Measurements from ENCODE around the gene PHACTR3. TPM values are rescaled to one million over a fixed set of nuclear protein-coding genes. Genes with fewer than 3 reads are reported as not detected.

PHACTR3 gene
- total and polyA plus RNA-seq, 2 donors (not counting 3 experiments of a cell fraction or from before 2014, with no cell fraction given), result not detected

- no peak overlapping the region for H2AFZ ChIP-seq (ENCODE audit: low read depth, low read length)
- FAIRE-seq (no peak), DNase-seq (ENCODE audit: low read depth, low spot score) (no peak)
- no peaks in the 10 kb centered on the region for H3K36me3 ChIP-seq (ENCODE audit: control insufficient read depth in 2 of 2, extremely low read depth in 1 of 2, insufficient read depth in 2 of 2, low read length in 2 of 2)
- intact Hi-C loops (cut with micrococcal nuclease) (no loop called here), dilution Hi-C loops (cut with MboI; ENCODE audit: extremely low pct_ligation_motif_present, low sequenced_read_pairs) (no loop called here)
- no peaks in the 10 kb centered on the region for H4K20me1 ChIP-seq (replicated peaks; ENCODE audit: control insufficient read depth, extremely low read depth, insufficient read depth, low read length)
- POLR2A ChIA-PET, result no interaction called here
- H3K9ac ChIP-seq (replicated peaks; ENCODE audit: extremely low read depth, insufficient read depth, low read length), result no peak overlapping the region
- no peaks in the 10 kb centered on the region for H3K9me1 ChIP-seq (replicated peaks; ENCODE audit: control insufficient read depth, extremely low read depth, insufficient read depth, low read length)
- H3K9me3 ChIP-seq (replicated peaks; ENCODE audit: control insufficient read depth, insufficient read depth, low read length), result no peaks in the 10 kb centered on the region
- H3K79me2 ChIP-seq (ENCODE audit: control insufficient read depth, insufficient read depth, low read length), result no peaks in the 10 kb centered on the region
- no peaks in the 10 kb centered on the region for H3K27me3 ChIP-seq (ENCODE audit: control insufficient read depth in 2 of 2, insufficient read depth in 2 of 2, low read length in 2 of 2)
- no peak overlapping the region for H3K4me3 ChIP-seq (replicated peaks in 1 of 3; ENCODE audit: insufficient read depth in 1 of 3, low read depth in 1 of 3, low read length in 3 of 3)
- H3K4me2 ChIP-seq (ENCODE audit: insufficient read depth, low read length), result no peak overlapping the region
- no peak overlapping the region for H3K27ac ChIP-seq (ENCODE audit: insufficient read depth, low read depth, low read length)
- no peak for TF ChIP-seq FOS (IDR thresholded peaks at IDR 0.05; ENCODE audit: borderline replicate concordance, insufficient read depth, low read length)
- CTCF ChIA-PET, result no interaction called here
- H3K4me1 ChIP-seq (ENCODE audit: control insufficient read depth, extremely low read depth, insufficient read depth, low read length), result no peaks in the 10 kb centered on the region
- no TSS peak for BruUV-seq (replicated peaks)
Observed at GRCh38 chr20:59564943-59565342, 39.4 kb upstream of the PHACTR3 start.

GRCh38 chr20:59565768-59566461 is 38.4 kb upstream of the PHACTR3 start:
- no peaks in the 10 kb centered on the region for H3K9me1 ChIP-seq (replicated peaks; ENCODE audit: control insufficient read depth, extremely low read depth, insufficient read depth, low read length)
- no peak overlapping the region for H2AFZ ChIP-seq (ENCODE audit: low read depth, low read length)
- no peak for FAIRE-seq
- H3K4me3 ChIP-seq (replicated peaks in 1 of 3; ENCODE audit: insufficient read depth in 1 of 3, low read depth in 1 of 3, low read length in 3 of 3), result no peak overlapping the region
- H3K9ac ChIP-seq (replicated peaks; ENCODE audit: extremely low read depth, insufficient read depth, low read length), result no peak overlapping the region
- H3K4me1 ChIP-seq (ENCODE audit: control insufficient read depth, extremely low read depth, insufficient read depth, low read length), result no peaks in the 10 kb centered on the region
- no TSS peak for BruUV-seq (replicated peaks)
- no peaks in the 10 kb centered on the region for H3K79me2 ChIP-seq (ENCODE audit: control insufficient read depth, insufficient read depth, low read length)
- intact Hi-C loops (cut with micrococcal nuclease) (no loop called here), dilution Hi-C loops (cut with MboI; ENCODE audit: extremely low pct_ligation_motif_present, low sequenced_read_pairs) (no loop called here)
- CTCF ChIA-PET, result no interaction called here
- TF ChIP-seq MAX (IDR thresholded peaks at IDR 0.05; ENCODE audit: insufficient read depth, insufficient read length) (no peak), GATA2 (IDR thresholded peaks at IDR 0.05; ENCODE audit: insufficient read depth, insufficient read length, low read depth, low read length) (no peak), POLR2A (IDR thresholded peaks at IDR 0.05; ENCODE audit: low read depth, low read length) (no peak), POLR2AphosphoS5 (IDR thresholded peaks at IDR 0.05; ENCODE audit: insufficient read depth, low read depth, low read length) (no peak)
- no peaks in the 10 kb centered on the region for H3K9me3 ChIP-seq (replicated peaks; ENCODE audit: control insufficient read depth, insufficient read depth, low read length)
- H3K36me3 ChIP-seq (ENCODE audit: control insufficient read depth in 2 of 2, extremely low read depth in 1 of 2, insufficient read depth in 2 of 2, low read length in 2 of 2), result no peaks in the 10 kb centered on the region
- DNase-seq (ENCODE audit: low read depth, low spot score), result no peak
- H3K4me2 ChIP-seq (ENCODE audit: insufficient read depth, low read length), result no peak overlapping the region
- POLR2A ChIA-PET, result no interaction called here
- no peaks in the 10 kb centered on the region for H3K27me3 ChIP-seq (ENCODE audit: control insufficient read depth in 2 of 2, insufficient read depth in 2 of 2, low read length in 2 of 2)
- no peaks in the 10 kb centered on the region for H4K20me1 ChIP-seq (replicated peaks; ENCODE audit: control insufficient read depth, extremely low read depth, insufficient read depth, low read length)
- no peak overlapping the region for H3K27ac ChIP-seq (ENCODE audit: insufficient read depth, low read depth, low read length)
